ENCODE data around the gene PPP1R11. TPM values are rescaled to one million over a fixed set of nuclear protein-coding genes. Genes with fewer than 3 reads are reported as not detected.

PPP1R11 gene
- total RNA-seq, 1 experiment from 2014 or later, result 23.8 TPM

- no peaks in the 10 kb centered on the region; a peak in 1 of 7 replicates for H3K36me3 Mint-ChIP-seq (ENCODE audit: insufficient read depth in 1 of 3, low read depth in 3 of 3)
- no CpG with 5 or more reads among the region's 1 CpG for WGBS (ENCODE audit: extremely low coverage, insufficient read length, low lambda C conversion rate)
- Histone ChIP-seq H3K9ac (ENCODE audit: extremely low read depth, insufficient read length, low read length) (no peak overlapping the region), H3K4ac (ENCODE audit: low read depth, low read length) (no peak overlapping the region), H3K14ac (ENCODE audit: insufficient read depth, low read length) (no peak overlapping the region), H2BK15ac (ENCODE audit: low read depth, low read length) (no peak overlapping the region), H3K18ac (ENCODE audit: insufficient read length, low read depth, low read length) (no peak overlapping the region), H3K4me1 (ENCODE audit: insufficient read depth, low read length) (no peaks in the 10 kb centered on the region), H4K8ac (replicated peaks; ENCODE audit: insufficient read length, low read depth, low read length) (no peak overlapping the region), H2BK12ac (ENCODE audit: insufficient read length, low read depth, low read length) (peak overlapping the region; percentile 35), H4K20me1 (ENCODE audit: control insufficient read depth, insufficient read depth, insufficient read length) (no peaks in the 10 kb centered on the region), H3K79me2 (ENCODE audit: insufficient read depth, low read length) (no peaks in the 10 kb centered on the region), H3K4me2 (ENCODE audit: insufficient read depth, insufficient read length, low read length) (no peak overlapping the region), H3K79me1 (ENCODE audit: insufficient read depth, low read depth, low read length, poor library complexity, severe bottlenecking) (no peaks in the 10 kb centered on the region), H2BK120ac (ENCODE audit: low read depth, low read length, poor library complexity, severe bottlenecking) (no peak overlapping the region), H4K5ac (ENCODE audit: insufficient read length, low read depth, low read length) (no peak overlapping the region), H3K27ac (ENCODE audit: insufficient read length, low read depth, low read length) (no peak overlapping the region), H3K56ac (ENCODE audit: insufficient read length, low read depth, low read length) (no peak overlapping the region), H2BK5ac (ENCODE audit: insufficient read length, low read length) (no peak overlapping the region), H3T11ph (ENCODE audit: low read length) (no peak overlapping the region), H2BK20ac (ENCODE audit: low read depth, low read length, poor library complexity, severe bottlenecking) (no peak overlapping the region), H3K23me2 (ENCODE audit: insufficient read length, low read depth, low read length, poor library complexity, severe bottlenecking) (no peaks in the 10 kb centered on the region), H4K91ac (ENCODE audit: insufficient read length, low read depth, low read length) (no peak overlapping the region), H3K27me3 (ENCODE audit: insufficient read depth, low read length) (no peaks in the 10 kb centered on the region), H2AK5ac (ENCODE audit: insufficient read length, low read length) (no peak overlapping the region), H2AFZ (ENCODE audit: low read length) (no peak overlapping the region), H3K23ac (ENCODE audit: insufficient read length, low read depth, low read length) (no peak overlapping the region), H3K9me3 (ENCODE audit: control insufficient read depth, low read depth, low read length) (no peaks in the 10 kb centered on the region)
- no peak for TF ChIP-seq CTCF (conservative IDR thresholded peaks at IDR 0.05)
- no peaks in the 10 kb centered on the region for H3K4me1 Mint-ChIP-seq
- no peaks in the 10 kb centered on the region for H3K9me3 Mint-ChIP-seq
- no peak for DNase-seq
- H3K4me3 Mint-ChIP-seq, result no peak overlapping the region
- no peak overlapping the region for H3K27ac Mint-ChIP-seq
- no peaks in the 10 kb centered on the region for H3K27me3 Mint-ChIP-seq (ENCODE audit: low read depth)
These were observed 31.2 kb upstream of the PPP1R11 start for GRCh38 chr6:30035784-30036183.
